Kidney glomerular epithelial cell (primary cell): ENCODE results near the gene GNPTAB.
"Not testable (repeated sequence)": the region's sequence is repeated elsewhere in the genome, so short reads cannot be mapped to it uniquely, and the experiment has no call there.

ENCODE experiments used
- DNase-seq: peaks from one replicate; lab custom pipeline; 2025; lab: John Stamatoyannopoulos, UW

GNPTAB gene

GRCh38 chr12:101852998-101853397, 22.2 kb upstream of the GNPTAB start:
- no peak for DNase-seq

GRCh38 chr12:101850199-101850598, 19.4 kb upstream of the GNPTAB start:
- no peak for DNase-seq

GRCh38 chr12:101847325-101847724, 16.6 kb upstream of the GNPTAB start:
- no peak for DNase-seq

GRCh38 chr12:101845137-101845711, 14.5 kb upstream of the GNPTAB start:
- DNase-seq, result no peak

DNA sequence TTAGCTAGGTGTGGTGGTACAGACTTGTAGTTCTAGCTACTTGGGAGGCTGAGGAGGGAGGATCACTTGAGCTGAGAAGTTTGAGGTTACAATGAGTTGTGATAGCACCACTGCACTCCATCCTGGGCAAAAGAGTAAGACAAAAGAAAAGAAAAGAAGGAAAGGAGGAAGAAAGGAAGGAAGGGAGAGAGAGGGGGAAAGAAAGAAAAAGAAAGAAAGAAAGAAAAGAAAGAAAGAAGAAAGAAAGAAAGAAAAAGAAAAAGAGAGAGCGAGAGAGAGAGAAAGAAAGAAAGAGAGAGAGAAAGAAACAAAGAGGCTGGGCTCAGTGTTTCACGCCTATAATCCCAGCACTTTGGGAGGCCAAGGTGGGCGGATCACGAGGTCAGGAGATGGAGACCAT, 10.3 kb upstream of the GNPTAB start:
- no peak for DNase-seq

- peak; percentile 69 for DNase-seq
Measured at GRCh38 chr12:101839324-101840283, 8.8 kb upstream of the GNPTAB start.

- no peak for DNase-seq
Measured at GRCh38 chr12:101838628-101839323, 8.0 kb upstream of the GNPTAB start.

DNA sequence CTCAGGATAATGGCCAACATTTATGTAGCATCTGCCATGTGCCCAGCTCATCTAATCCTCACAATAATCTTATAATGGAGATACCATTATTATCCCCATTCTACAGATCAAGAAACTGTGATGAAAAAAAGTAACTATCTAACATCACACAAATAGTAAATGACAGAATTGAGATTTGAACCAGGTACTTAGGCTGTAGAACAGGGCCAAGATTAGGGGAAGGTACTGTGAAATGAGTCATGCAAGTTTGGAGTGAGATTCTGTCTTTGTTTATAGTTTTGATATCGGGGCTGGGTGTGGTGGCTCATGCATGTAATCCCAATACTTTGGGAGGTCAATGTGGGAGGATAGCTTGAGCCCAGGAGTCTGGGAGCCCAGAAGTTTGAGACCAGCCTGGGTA, 1.3 kb upstream of the GNPTAB start:
- no peak for DNase-seq

DNA sequence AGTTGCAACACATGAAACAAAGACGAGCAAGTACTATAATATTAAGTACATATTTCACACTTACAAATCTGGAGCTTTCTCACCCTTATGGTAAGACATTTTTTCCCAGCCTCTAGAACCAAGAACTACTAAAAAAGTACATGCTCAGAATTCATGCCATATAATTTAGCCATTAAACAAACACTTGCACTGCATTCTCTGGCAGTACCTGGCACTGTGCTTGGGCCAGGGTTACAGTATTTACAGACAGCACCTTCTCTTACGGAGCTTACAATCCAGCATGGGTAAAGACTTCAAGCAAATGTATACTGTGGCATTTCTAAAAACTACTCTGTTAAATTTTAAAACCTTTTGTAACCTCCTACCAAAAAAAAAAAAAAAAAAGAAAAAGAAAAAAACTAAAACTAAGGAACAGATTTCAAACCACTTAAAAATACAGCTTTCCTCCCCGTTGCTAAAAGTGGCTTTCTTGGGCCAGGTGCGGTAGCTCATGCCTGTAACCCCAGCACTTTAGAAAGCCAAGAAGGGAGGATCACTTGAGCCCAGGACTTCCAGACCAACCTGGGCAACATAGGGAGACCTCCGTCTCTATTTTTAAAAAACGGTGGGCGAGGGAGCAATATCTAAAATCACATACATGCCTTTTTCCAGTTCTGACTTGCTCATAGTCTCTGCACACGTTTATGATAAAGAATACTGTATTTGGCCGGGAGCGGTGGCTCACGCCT, 956 bp downstream of the GNPTAB start:
- no peak for DNase-seq

- no peak for DNase-seq
Measured at GRCh38 chr12:101828463-101829196, 2.1 kb downstream of the GNPTAB start.

GRCh38 chr12:101826766-101827368, 3.9 kb downstream of the GNPTAB start:
- DNase-seq, result no peak

- DNase-seq, result no peak
Measured at GRCh38 chr12:101824831-101825230, 5.9 kb downstream of the GNPTAB start.

GRCh38 chr12:101823891-101824290, 6.9 kb downstream of the GNPTAB start:
- DNase-seq, result no peak

DNA sequence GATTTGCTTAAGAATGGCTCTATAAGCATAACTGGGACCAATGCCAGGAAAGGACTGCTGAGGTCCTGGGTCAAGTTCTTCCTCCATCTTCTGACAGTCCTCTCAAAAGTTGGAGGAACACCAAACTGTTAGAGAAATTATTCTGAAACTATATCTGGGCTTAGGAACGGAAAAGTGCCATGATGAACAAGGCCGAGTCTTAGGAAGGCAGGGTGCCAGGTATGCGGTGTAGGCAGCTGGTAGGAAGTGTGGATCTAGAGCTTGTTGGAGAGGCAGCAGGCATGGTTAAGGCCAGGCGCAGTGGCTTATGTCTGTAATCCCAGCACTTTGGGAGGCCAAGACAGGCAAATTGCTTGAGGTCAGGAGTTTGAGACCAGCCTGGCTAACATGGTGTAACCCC, 7.7 kb downstream of the GNPTAB start:
- DNase-seq, result no peak

- DNase-seq, result no peak
Measured at GRCh38 chr12:101819467-101819866, 11.3 kb downstream of the GNPTAB start.

- not testable (repeated sequence) for DNase-seq
Measured at GRCh38 chr12:101818689-101819088, 12.1 kb downstream of the GNPTAB start.

- DNase-seq, result no peak
Measured at GRCh38 chr12:101813117-101813516, 17.6 kb downstream of the GNPTAB start.

GRCh38 chr12:101812716-101813115, 18.0 kb downstream of the GNPTAB start:
- DNase-seq, result not testable (repeated sequence)

DNA sequence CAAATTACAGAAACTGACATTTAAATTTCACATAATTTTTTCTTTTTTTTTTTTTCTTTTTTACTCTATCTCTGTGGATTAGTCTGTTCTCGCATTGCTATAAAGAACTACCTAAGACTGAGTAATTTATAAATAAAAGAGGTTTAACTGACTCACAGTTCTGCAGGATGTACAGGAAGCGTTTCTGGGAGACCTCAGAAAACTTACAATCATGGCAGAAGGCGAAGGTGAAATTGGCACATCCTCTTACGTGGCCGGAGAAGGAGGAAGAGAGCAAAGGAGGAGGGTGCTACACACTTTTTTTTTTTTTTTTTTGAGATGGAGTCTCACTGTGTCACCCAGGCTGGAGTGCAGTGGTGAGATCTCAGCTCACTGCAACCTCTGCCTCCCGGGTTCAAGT, 19.4 kb downstream of the GNPTAB start:
- DNase-seq, result not testable (repeated sequence)

- no peak for DNase-seq
Measured at GRCh38 chr12:101809208-101809607, 21.6 kb downstream of the GNPTAB start.

DNA sequence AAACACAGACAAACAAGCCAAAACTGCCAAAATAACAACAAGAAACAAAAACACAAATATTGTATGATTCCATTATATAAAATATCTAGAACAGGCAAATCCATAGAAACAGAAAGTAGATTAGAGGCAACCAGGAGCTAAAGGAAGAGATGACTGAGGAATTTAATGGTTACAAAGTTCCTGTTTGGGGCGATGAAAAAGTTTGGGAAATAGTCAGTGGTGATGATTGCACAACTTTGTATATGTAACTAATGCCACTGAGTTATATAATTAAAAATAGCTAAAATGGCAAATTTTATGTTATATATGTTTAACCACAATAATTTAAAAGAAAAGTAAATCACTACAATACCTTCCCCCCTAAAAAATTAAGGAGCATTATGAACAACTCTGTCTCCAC, 24.5 kb downstream of the GNPTAB start:
- DNase-seq, result no peak
